Mesenchymal stem cell (in vitro differentiated cells and primary cell): Measurements from ENCODE around the gene TMEM185B.

Experiments used
- DNase-seq: peaks from one replicate; pipeline ENCODE4 v3.0.0-alpha.2; 2013
- H2AFZ ChIP-seq: one replicate; pipeline ENCODE4 v1.6.1; 2013; ENCODE audit warnings: low read depth, mild to moderate bottlenecking, control low read depth, inconsistent platforms, low read length, moderate library complexity
- H2AK5ac ChIP-seq: 2 replicates; pipeline ENCODE4 v1.6.1; 2013; ENCODE audit warnings: low read length, moderate library complexity, mild to moderate bottlenecking, inconsistent platforms; ENCODE audit not compliant: severe bottlenecking
- H2BK120ac ChIP-seq: one replicate; pipeline ENCODE4 v1.6.1; 2013; ENCODE audit warnings: low read depth, mild to moderate bottlenecking, inconsistent platforms, low read length, moderate library complexity
- H2BK12ac ChIP-seq, 2 experiments: one replicate each; pipeline ENCODE4 v1.6.1; 2013; ENCODE audit warnings: inconsistent platforms in 2 of 2, low read length in 2 of 2, mild to moderate bottlenecking in 2 of 2, moderate library complexity in 2 of 2, control low read depth in 1 of 2
- H2BK15ac ChIP-seq: one replicate; pipeline ENCODE4 v1.6.1; 2013; ENCODE audit warnings: mild to moderate bottlenecking, low read depth, inconsistent platforms; ENCODE audit not compliant: poor library complexity, severe bottlenecking
- H2BK5ac ChIP-seq: 2 replicates; pipeline ENCODE4 v1.6.1; 2013; ENCODE audit warnings: low read depth, mild to moderate bottlenecking, low read length, control low read depth, inconsistent platforms; ENCODE audit not compliant: poor library complexity, severe bottlenecking
- H3K14ac ChIP-seq, 2 experiments: one replicate each; pipeline ENCODE4 v1.6.1; 2013; ENCODE audit warnings: inconsistent platforms in 2 of 2, low read length in 2 of 2, control low read depth in 1 of 2, mild to moderate bottlenecking in 1 of 2, moderate library complexity in 1 of 2
- H3K18ac ChIP-seq, 2 experiments: one replicate each; pipeline ENCODE4 v1.6.1; 2013; ENCODE audit warnings: inconsistent platforms in 2 of 2, low read length in 2 of 2, control low read depth in 1 of 2, low read depth in 1 of 2, mild to moderate bottlenecking in 1 of 2
- H3K23ac ChIP-seq, 2 experiments: one replicate each; pipeline ENCODE4 v1.6.1; 2013; ENCODE audit warnings: inconsistent platforms in 2 of 2, low read length in 2 of 2, mild to moderate bottlenecking in 2 of 2, moderate library complexity in 2 of 2, control low read depth in 1 of 2
- H3K27ac ChIP-seq: 2 replicates; pipeline ENCODE4 v1.5.1; 2013; ENCODE audit warnings: mild to moderate bottlenecking, moderate library complexity, low read length, control low read depth, inconsistent platforms; ENCODE audit not compliant: poor library complexity, severe bottlenecking
- H3K27me3 ChIP-seq, 2 experiments: 2 replicates each; pipeline versions ENCODE4 v1.6.1 to v1.7.0; 2013; ENCODE audit warnings: low read length in 2 of 2, mild to moderate bottlenecking in 2 of 2, moderate library complexity in 2 of 2, control low read depth in 1 of 2, inconsistent platforms in 1 of 2; ENCODE audit not compliant: control insufficient read depth in 1 of 2, insufficient read depth in 1 of 2
- H3K36me3 ChIP-seq, 2 experiments: 2 replicates each; pipeline versions ENCODE4 v1.6.1 to v1.7.0; 2013; ENCODE audit warnings: low read length in 2 of 2, control low read depth in 1 of 2, inconsistent platforms in 1 of 2, low read depth in 1 of 2, mild to moderate bottlenecking in 1 of 2; ENCODE audit not compliant: insufficient read depth in 2 of 2, control insufficient read depth in 1 of 2
- H3K4ac ChIP-seq, 2 experiments: one replicate each; pipeline ENCODE4 v1.6.1; 2013; ENCODE audit warnings: inconsistent platforms in 2 of 2, low read length in 2 of 2, mild to moderate bottlenecking in 2 of 2, moderate library complexity in 2 of 2, control low read depth in 1 of 2, low read depth in 1 of 2
- H3K4me1 ChIP-seq: 2 replicates; pipeline ENCODE4 v1.6.1; 2013; ENCODE audit warnings: low read depth, low read length, control low read depth; ENCODE audit not compliant: control insufficient read depth, insufficient read depth
- H3K4me2 ChIP-seq: 2 replicates; pipeline ENCODE4 v1.6.1; 2013; ENCODE audit warnings: low read length, mild to moderate bottlenecking, inconsistent platforms; ENCODE audit not compliant: poor library complexity, severe bottlenecking
- H3K4me3 ChIP-seq, 2 experiments: 2 replicates each; pipeline versions ENCODE4 v1.5.1 to v1.7.0; 2013; ENCODE audit warnings: low read length in 2 of 2, mild to moderate bottlenecking in 2 of 2, control low read depth in 1 of 2, low read depth in 1 of 2; ENCODE audit not compliant: insufficient read depth in 1 of 2
- H3K79me1 ChIP-seq: replicated peaks from 2 replicates; pipeline ENCODE4 v1.6.1; 2013; ENCODE audit warnings: mild to moderate bottlenecking, control low read depth, low read length, inconsistent platforms; ENCODE audit not compliant: poor library complexity, severe bottlenecking
- H3K9ac ChIP-seq: 2 replicates; pipeline ENCODE4 v1.7.0; 2013; ENCODE audit warnings: mild to moderate bottlenecking, low read length, moderate library complexity
- H3K9me3 ChIP-seq: 2 replicates; pipeline ENCODE4 v1.7.0; 2013; ENCODE audit warnings: mild to moderate bottlenecking, low read length; ENCODE audit not compliant: control insufficient read depth
- H4K8ac ChIP-seq: one replicate; pipeline ENCODE4 v1.6.1; 2013; ENCODE audit warnings: inconsistent platforms, mild to moderate bottlenecking, low read length, moderate library complexity
- H4K91ac ChIP-seq: one replicate; pipeline ENCODE4 v1.6.1; 2013; ENCODE audit warnings: mild to moderate bottlenecking, low read length, inconsistent platforms
- WGBS: methylation state at CpG from one replicate; pipeline ENCODE4 v1.1.7; 2013; ENCODE audit warnings: mixed read lengths; 5-methylcytosine and 5-hydroxymethylcytosine counted together

Gene TMEM185B

DNA sequence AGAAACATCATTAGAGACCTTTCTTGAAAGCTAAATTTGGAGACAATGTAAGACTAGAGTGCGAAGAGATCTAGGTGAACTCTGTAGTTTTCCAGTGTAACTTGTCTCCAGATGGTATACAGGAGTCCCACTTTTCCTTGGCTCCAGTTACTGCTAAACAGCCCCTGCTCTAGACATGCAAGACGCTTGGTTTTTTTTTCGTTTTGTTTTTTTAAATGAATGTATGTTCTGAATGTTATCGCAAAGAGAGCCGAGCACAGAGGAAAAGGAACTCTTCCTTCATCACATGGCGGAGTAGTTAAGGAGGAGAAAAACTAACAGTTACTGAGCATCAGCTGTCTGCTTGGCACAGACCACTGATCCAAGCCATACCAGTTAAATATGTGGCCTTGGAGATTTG, 31.9 kb upstream of the TMEM185B start:
- H2BK12ac ChIP-seq = no peak overlapping the region
- 91% methylated on average over 6 of the region's 6 CpGs for WGBS
- H3K4me2 ChIP-seq = no peak overlapping the region
- no peak overlapping the region for H2AK5ac ChIP-seq
- DNase-seq = no peak
- peaks cover 15% of the 10 kb centered on the region for H3K4me1 ChIP-seq
- peak overlapping the region in 1 of 2 experiments; percentile 96 for H3K4me3 ChIP-seq
- H3K4ac ChIP-seq = no peak overlapping the region
- no peak overlapping the region for H3K18ac ChIP-seq
- no peak overlapping the region for H3K27ac ChIP-seq
- no peak overlapping the region for H2BK15ac ChIP-seq
- no peak overlapping the region for H2AFZ ChIP-seq
- no peak overlapping the region for H3K14ac ChIP-seq
- H4K8ac ChIP-seq = no peak overlapping the region
- H4K91ac ChIP-seq = no peak overlapping the region
- H3K36me3 ChIP-seq = peaks cover 5 to 6% of the 10 kb centered on the region in 2 experiments
- no peak overlapping the region for H3K9ac ChIP-seq
- H2BK5ac ChIP-seq = no peak overlapping the region
- no peaks in the 10 kb centered on the region for H3K9me3 ChIP-seq
- H3K79me1 ChIP-seq = peaks cover 14% of the 10 kb centered on the region
- no peak overlapping the region for H2BK120ac ChIP-seq
- peaks cover 0 to 9% of the 10 kb centered on the region in 2 experiments for H3K27me3 ChIP-seq
- no peak overlapping the region for H3K23ac ChIP-seq

DNA sequence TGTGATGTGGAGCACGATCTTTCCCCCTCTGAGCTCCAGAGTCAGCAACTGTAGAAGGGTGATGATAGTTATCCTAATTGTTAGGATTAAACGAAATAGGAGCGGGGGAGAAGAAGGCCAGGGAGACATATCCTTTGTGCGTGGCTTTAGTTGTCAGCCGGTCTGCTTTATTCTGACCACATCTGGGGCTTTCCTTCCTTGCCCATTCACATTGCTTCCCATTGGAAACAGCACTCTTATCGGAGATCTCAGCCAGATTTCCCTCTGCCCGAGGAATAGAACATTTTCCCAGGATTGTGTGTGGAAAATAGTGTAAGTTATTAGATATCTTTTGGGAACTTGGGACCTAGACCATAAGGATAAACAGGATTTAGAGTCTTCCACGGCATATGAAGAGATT, 31.0 kb upstream of the TMEM185B start:
- Histone ChIP-seq H3K4me2 (peak overlapping the region; percentile 86), H3K4me3 (peak overlapping the region in 1 of 2 experiments; percentile 96), H2BK5ac (no peak overlapping the region), H3K36me3 (peaks cover 5 to 6% of the 10 kb centered on the region in 2 experiments), H3K27ac (no peak overlapping the region), H2BK120ac (no peak overlapping the region), H4K91ac (no peak overlapping the region), H3K23ac (no peak overlapping the region), H3K4me1 (peaks cover 15% of the 10 kb centered on the region), H3K9ac (peak overlapping the region; percentile 91), H3K14ac (no peak overlapping the region), H3K27me3 (peaks cover 0 to 12% of the 10 kb centered on the region in 2 experiments), H3K9me3 (no peaks in the 10 kb centered on the region), H2AK5ac (no peak overlapping the region), H3K18ac (no peak overlapping the region), H3K4ac (no peak overlapping the region), H2AFZ (no peak overlapping the region), H4K8ac (no peak overlapping the region), H2BK15ac (no peak overlapping the region), H3K79me1 (peaks cover 14% of the 10 kb centered on the region), H2BK12ac (no peak overlapping the region)
- peak; percentile 41 for DNase-seq
- 90% methylated on average over 8 of the region's 8 CpGs for WGBS

DNA sequence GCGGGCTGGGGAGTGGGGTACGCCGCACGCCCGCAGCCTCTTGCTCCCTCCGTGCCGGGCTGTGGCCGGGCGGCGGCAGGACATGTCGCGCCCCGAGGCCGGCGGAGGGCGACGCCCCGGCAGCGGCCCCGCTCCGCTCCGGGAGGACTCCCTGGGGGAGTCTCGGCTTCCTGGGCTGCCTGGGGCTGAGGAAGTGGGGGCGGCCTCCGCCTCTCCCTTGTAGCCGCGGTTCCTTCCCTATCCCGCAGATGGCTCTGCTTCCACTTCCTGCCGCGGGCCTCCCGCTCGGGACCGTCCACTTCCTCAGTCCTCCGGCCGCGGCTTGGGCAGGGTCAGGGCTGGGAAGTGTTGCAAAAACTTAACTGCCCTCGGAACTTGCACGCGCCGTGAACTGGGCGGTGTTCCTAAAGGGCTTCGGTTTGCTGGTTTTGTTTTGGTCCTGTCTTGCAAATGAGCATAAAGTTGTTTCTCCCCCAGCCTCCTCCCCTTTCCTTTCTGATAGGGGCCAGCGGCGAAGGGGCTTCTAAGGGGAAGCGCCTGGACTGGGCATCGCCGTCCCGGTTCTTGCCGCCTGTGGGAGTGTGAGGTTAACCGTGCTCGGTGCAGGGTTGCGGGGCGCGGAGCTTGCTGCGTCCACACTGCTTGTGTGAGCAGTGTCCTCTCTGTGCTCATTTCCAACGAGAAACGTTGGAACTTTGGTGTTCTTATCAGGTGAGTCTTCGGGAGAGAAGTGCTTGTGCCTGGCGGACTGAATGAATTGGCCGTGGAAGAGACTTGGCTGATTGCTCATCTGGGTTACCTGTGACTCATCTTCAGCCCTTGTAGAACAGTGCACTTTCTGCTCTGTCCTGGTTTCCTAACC, 30.1 kb upstream of the TMEM185B start:
- peaks cover 15% of the 10 kb centered on the region for H3K4me1 ChIP-seq
- H2BK15ac ChIP-seq = peak overlapping the region; percentile 90
- H3K23ac ChIP-seq = peak overlapping the region; percentile 73 to 87
- peaks cover 10% of the 10 kb centered on the region for H3K79me1 ChIP-seq
- peak overlapping the region; percentile 97 for H4K91ac ChIP-seq
- peak overlapping the region; percentile 91 for H3K9ac ChIP-seq
- H3K27ac ChIP-seq = peak overlapping the region; percentile 38
- H2AFZ ChIP-seq = peak overlapping the region; percentile 87
- no peaks in the 10 kb centered on the region for H3K9me3 ChIP-seq
- H2BK120ac ChIP-seq = peak overlapping the region; percentile 98
- peaks cover 3% of the 10 kb centered on the region in 2 experiments for H3K36me3 ChIP-seq
- H2BK12ac ChIP-seq = peak overlapping the region in 1 of 2 experiments; percentile 1
- DNase-seq = peak; percentile 89
- WGBS = under 1% methylated on average over 50 of the region's 60 CpGs
- H3K27me3 ChIP-seq = peaks cover 2 to 12% of the 10 kb centered on the region in 2 experiments
- H3K14ac ChIP-seq = peak overlapping the region in 1 of 2 experiments; percentile 72
- H2BK5ac ChIP-seq = peak overlapping the region; percentile 39
- peak overlapping the region; percentile 87 to 96 for H3K4me3 ChIP-seq
- H3K18ac ChIP-seq = peak overlapping the region; percentile 84 to 95
- H4K8ac ChIP-seq = peak overlapping the region; percentile 81
- peak overlapping the region; percentile 92 to 95 for H3K4ac ChIP-seq
- H3K4me2 ChIP-seq = peak overlapping the region; percentile 86
- H2AK5ac ChIP-seq = no peak overlapping the region
